ENCODE data around the gene KIF18A. TPM values are rescaled to one million over a fixed set of nuclear protein-coding genes. Genes with fewer than 3 reads are reported as not detected.
A peak's percentile ranks its signal among the peaks of the same experiment; 100 is the strongest.

The KIF18A gene
- total and polyA plus RNA-seq, 9 of the 15 experiments (the other 6 are each of a cell fraction or from before 2014, with no cell fraction given): 15.1 to 36.1 (median 24.3) TPM

GRCh38 chr11:28110108-28110820 is 2.3 kb upstream of the KIF18A start (continued):
- TF ChIP-seq, protein P1, sequence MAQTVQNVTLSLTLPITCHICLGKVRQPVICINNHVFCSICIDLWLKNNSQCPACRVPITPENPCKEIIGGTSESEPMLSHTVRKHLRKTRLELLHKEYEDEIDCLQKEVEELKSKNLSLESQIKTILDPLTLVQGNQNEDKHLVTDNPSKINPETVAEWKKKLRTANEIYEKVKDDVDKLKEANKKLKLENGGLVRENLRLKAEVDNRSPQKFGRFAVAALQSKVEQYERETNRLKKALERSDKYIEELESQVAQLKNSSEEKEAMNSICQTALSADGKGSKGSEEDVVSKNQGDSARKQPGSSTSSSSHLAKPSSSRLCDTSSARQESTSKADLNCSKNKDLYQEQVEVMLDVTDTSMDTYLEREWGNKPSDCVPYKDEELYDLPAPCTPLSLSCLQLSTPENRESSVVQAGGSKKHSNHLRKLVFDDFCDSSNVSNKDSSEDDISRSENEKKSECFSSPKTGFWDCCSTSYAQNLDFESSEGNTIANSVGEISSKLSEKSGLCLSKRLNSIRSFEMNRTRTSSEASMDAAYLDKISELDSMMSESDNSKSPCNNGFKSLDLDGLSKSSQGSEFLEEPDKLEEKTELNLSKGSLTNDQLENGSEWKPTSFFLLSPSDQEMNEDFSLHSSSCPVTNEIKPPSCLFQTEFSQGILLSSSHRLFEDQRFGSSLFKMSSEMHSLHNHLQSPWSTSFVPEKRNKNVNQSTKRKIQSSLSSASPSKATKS (CRISPR knock-in tag; IDR thresholded peaks at IDR 0.05): no peak
- TF ChIP-seq CHD1 (IDR thresholded peaks at IDR 0.05; ENCODE audit: low read length) (no peak), MYBL2 (IDR thresholded peaks at IDR 0.05; ENCODE audit: low read depth) (peak; percentile 54; the same call in 1 of the 2 replicates), MYBL2 (CRISPR knock-in tag; IDR thresholded peaks at IDR 0.05; ENCODE audit: borderline replicate concordance) (no peak), NR2C1 (IDR thresholded peaks at IDR 0.05) (no peak), NR2C1 (tag; IDR thresholded peaks at IDR 0.05) (peak; percentile 71), FOS (IDR thresholded peaks at IDR 0.05; ENCODE audit: extremely low read depth, insufficient read length) (no peak), CBX8 (IDR thresholded peaks at IDR 0.05; ENCODE audit: borderline replicate concordance, extremely low read depth, low read depth, low read length, poor library complexity, severe bottlenecking) (no peak), CAMTA2 (CRISPR knock-in tag; conservative IDR thresholded peaks at IDR 0.05) (no peak), THRB (CRISPR knock-in tag; conservative IDR thresholded peaks at IDR 0.05) (no peak), CTCF (IDR thresholded peaks at IDR 0.05 in 2 of 3, conservative IDR thresholded peaks at IDR 0.05 in 1 of 3; ENCODE audit: insufficient read depth in 2 of 3, low read depth in 1 of 3, low read length in 3 of 3) (no peak), STAT5A (IDR thresholded peaks at IDR 0.05; ENCODE audit: borderline replicate concordance, low read length) (peak; percentile 45; the same call in 1 of the 2 replicates), DACH1 (IDR thresholded peaks at IDR 0.05; ENCODE audit: partially characterized antibody) (peak; percentile 22), ZC3H8 (IDR thresholded peaks at IDR 0.05) (no peak), BACH1 (tag; IDR thresholded peaks at IDR 0.05) (no peak; the same call in 1 of the 2 replicates), SAFB (IDR thresholded peaks at IDR 0.05; ENCODE audit: borderline replicate concordance, low read depth, low read length) (no peak), ELK1 (CRISPR knock-in tag; IDR thresholded peaks at IDR 0.05) (no peak), KAT2B (IDR thresholded peaks at IDR 0.05; ENCODE audit: low read depth, low read length) (no peak), CBX3 (IDR thresholded peaks at IDR 0.05; ENCODE audit: borderline replicate concordance in 1 of 2, low read length in 2 of 2) (peak; percentile 88 to 95), ZKSCAN8 (CRISPR knock-in tag; IDR thresholded peaks at IDR 0.05) (no peak)

Data from K562 (cell line).